Fibroblast of upper back skin (primary cell): Measurements from ENCODE around the gene TM9SF2.
A peak's percentile ranks its signal among the peaks of the same experiment; 100 is the strongest.

Source experiments
- DNase-seq: peaks from one replicate; pipeline ENCODE4 v3.0.0-alpha.2; 2013

TM9SF2 gene

DNA sequence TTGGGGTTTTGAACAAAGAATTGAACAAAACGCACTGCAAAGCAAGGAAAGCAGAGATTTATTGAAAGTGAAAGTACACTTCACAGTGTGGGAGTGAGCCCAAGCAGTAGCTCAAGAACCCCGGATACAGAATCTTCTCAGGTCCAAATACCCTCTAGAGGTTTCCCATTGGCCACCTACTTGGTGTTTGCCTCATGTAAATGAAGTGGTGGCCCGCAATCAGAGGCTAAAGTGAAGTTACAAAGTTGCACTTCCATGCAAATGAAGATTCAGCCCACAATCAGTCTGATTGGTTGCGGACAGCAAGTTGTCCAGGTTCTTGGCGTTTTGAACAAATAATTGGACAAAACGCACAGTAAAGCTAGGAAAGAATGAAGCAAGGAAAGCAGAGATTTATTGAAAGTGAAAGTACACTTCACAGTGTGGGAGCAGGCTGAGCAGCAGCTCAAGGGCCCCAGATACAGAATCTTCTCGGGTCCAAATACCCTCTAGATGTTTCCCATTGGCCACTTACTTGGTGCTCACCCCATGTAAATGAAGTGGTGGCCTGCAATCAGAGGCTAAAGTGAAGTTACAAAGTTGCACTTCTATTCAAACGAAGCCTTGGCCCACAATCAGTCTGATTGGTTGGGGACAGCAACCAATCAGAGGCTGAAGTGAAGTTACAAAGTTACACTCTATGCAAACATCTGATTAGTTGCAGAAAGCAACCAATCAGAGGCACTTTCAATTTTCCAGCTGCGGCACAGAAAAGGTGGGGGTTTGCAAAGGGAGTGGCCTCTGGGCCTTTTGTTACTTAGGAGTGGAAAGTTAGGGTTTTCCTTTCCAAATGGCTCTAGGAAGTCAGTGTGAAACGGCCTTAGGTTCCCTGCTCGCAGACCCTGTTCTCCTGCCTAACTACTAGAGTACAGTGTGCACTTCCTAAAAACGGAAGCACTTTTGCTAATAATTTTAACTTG lies 4.8 kb upstream of the TM9SF2 start:
- peak; percentile 68 for DNase-seq

DNA sequence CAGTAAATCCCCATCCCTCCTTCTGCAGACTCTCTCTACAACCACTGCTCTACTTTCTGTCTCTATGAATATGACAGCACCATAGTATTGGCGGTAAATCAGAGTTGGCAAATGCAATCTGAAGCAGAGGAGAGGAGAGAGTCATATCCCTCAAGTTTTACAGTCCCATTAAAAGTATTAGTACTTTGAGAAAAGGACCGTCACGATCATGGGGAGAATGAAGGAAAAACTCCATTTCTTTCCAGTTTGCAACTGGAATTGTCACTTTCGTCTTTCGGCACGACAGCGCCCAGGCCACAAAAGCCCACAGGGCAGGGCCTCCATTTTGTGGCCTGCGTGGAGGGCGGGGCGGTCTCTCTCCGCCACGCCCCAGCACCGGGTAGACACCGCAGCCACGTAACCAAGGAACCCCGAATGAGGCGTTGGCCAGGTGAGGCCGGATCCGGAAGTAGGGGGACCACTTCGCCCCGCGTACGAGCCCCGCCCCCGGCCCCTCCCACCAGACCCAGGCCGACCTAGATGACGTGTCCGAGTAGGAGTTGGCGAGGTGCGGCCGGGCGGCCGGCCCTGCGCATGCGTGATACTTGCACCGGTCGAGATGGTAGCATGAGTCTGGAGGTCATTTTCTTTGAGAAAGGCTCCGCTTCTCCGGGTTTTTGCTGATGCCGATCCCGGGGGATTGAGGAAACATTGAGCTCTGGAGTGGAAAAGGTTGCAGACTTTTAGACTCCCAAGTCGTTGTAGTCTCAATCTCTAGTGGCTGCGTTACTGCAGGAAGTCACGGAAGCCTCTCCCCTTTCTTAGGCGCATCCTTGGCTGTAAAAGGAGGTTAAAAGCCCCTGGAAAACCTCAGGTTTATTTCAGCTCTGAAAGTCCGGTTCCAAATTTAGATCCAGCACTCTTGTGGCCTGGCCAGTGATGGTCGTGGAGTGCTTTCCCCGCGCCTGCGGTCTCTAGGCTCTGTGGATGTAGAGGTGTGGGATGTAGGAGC lies 2.8 kb upstream of the TM9SF2 start:
- DNase-seq = peak; percentile 97

DNA sequence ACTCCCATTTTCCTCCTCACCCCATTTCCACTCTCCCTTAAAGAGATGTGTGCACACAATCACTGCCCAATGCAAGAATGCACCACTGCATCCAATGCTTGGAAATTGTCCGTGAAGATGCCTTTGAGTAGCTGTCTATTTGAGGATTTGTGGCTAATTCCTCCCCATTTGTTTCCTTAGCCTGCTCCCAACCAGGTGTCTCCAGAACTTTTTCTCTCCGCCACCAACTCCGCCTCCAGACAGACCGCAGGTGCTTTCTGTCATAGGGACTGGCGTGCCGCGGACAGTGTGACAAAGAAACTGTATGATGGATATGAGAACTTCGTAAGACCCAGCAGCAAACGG lies 461 bp upstream of the TM9SF2 start:
- DNase-seq = no peak

DNA sequence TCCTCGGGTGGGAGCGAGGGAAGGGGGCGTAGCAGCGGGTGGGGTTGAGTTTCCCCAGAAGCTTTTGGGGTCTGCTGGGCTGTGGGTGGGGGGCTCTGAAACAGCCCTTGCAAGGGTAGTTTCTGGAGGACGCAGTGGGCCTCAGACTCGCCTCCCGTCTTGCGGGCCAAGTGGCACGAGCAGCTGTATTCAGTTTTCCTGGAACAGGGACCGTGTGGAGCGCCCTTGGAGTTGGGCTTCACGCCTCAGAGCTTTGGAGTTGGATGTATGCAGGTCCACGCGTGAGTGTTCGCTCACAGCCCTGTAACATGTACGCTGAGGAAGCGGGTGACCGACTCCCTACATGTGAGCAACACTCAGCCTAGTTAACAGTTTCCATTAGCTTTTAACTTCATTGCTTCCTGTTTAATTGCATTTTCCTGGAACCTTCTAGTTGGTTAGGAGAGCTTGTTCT lies 603 bp downstream of the TM9SF2 start:
- DNase-seq = no peak

DNA sequence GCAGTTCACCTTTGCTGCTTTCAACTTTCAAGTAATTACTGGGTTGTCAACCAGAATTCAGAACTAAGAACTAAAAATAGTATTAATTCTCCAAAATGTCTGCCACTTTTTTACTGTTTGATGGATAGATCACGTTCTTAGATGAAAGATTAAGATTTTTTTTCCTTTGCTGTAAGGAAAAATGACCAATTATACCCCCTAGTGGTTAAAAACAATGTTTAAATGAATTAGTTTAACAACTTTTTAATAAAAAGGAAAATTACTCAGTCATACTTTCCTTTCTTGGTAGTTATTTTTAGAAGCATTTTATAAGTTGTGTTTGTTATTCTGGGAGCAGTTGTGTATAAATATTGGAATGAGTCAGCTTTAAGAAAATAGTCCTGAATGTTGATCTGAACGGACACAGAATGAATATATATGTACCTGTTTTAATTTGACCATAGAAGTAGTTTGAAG lies 4.6 kb downstream of the TM9SF2 start:
- no peak for DNase-seq

DNA sequence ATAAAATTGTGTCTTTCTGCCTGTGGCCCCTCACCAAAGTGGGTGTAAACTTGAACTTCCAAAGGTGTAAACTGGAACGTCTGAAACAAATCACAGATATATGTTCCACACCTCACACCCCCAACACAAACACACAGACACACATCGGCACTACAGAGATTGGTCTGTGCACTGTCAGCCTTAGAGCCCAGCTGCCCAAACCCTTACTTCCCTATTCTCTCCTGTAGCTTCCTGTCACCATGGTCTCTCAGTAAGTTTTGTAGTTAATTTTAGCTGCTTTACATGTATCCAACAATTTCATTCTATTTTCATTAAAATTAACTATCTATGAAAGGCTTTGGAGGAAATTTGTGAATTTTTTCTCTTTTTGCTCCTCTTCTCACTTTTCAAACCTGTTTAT lies 5.4 kb downstream of the TM9SF2 start:
- no peak for DNase-seq

DNA sequence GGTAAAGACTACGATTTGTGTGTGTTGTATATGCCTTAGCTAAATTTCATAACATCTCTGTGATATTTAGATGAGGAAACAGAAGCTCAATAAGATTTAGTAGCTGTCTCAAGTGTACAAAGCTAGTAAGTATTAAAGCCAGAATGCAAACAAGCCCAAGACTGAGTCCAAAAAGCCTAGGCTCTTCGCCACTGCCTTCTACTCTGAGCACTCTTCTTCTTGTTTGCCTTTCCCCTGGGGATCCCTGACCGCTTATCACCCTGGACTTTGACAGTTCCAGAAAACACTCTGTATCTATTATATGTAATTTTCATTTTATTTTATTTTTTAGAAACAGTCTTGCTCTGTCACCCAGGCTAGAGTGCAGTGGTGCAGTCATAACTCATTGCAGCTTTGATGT lies 5.8 kb downstream of the TM9SF2 start:
- no peak for DNase-seq

DNA sequence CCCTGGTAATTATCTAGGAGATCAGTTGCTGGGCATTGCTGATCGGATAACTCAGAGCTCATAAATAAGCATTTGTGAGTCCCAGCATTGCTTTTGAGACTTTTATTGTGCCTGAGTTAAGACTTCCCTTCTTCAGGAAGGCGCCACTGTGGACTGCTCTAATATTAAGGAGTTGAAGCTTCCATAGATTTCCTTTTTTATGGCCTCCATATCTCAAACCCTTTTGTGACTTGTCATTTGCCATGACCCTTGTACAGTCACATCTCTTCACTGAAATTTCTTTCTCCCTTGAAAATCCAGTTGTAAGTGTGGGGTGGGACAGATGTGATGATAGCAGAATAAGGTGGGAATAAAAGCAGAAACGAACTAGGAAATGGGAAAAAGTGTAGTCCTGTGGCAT lies 6.3 kb downstream of the TM9SF2 start:
- no peak for DNase-seq

DNA sequence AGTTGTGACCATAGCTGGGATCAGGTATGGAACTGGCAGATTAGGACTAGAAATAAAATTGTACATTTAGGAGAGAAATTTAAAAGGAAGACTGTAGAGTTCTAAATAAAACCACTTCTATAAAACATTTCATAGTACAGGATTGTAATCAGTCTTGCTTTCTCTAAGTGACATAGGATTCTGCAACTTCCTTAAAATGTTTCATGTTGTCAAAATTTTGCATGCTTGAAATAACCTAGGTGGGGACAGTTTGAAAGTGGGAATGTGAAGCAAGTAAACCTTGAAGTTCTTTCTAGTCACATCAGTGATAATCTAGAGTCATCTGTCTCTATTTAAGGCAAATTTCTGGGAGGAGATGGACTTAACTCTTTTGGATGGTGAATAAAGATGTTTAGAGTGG lies 6.7 kb downstream of the TM9SF2 start:
- no peak for DNase-seq

DNA sequence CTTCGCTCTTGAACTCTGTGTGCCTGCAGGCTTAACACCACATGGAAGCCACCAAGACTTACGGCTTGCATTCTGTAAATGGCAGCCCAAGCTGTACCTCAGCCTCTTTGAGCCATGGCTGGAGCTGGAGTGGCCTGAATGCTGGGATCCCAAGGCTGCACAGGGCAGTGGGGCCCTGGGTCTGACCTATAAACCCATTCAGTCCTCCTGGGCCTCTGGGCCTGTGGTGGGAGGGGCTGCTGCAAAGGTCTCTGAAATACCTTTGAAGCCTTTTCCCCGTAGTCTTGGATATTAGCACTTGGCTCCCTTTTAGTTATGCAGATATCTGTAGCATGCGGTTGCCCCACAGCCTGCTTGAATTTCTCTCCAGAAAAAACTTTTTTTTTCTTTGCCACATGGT lies 8.2 kb downstream of the TM9SF2 start:
- DNase-seq = no peak

DNA sequence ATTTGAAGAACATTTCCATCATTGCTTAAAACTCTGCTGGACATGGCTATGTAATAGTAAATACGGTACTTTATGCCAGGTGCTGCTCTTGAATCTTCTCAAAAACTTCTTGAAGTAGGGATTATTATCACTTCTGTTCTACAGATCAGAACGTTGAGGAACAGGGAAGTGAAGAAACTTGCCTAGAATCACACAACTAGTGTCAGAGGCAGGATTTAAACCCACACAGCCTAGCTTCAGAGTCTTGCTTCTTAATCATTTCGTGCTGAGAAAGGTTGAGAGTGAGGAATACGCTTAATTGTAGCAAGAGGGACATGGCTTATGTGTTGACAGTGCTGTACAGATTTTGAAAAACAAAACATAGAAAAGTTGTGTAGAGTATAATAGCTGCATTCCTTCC lies 13.5 kb downstream of the TM9SF2 start:
- DNase-seq = no peak

DNA sequence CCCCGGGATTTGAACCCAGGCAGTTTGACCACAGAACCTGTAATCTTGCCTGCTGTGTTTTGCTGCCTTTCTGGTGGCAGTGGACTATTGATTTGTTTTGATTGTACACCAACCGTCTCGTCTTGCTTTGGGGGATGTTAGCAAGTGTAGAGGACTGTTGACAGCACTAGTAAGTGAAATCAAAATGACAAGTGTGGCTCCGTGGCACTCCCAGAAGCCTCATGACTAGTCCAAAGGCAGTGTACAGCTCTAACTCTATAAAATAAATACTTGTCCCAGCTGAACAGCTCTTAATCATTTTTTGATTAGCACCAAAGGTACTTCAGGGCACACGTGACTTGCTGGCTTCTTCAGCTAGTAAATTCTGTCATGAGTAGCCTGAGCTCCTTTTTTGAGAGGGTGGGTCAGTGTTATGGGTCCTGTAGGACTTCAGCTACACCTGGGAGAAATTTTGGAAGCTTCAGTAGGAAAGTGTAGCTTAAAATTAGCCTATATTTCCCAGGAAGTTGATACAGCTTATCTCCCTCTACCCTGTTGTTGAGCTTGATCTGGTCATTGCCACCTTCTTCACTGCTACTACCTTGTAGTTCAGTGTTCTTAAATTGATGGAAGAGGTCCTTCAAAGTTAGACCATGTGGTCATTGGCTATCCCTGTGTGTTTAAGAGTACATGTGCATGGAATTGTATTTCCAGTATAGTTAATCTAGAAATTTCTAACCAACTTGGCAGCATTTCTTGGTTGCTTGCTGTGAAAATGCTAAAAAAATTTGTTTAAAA lies 15.1 kb downstream of the TM9SF2 start:
- no peak for DNase-seq

DNA sequence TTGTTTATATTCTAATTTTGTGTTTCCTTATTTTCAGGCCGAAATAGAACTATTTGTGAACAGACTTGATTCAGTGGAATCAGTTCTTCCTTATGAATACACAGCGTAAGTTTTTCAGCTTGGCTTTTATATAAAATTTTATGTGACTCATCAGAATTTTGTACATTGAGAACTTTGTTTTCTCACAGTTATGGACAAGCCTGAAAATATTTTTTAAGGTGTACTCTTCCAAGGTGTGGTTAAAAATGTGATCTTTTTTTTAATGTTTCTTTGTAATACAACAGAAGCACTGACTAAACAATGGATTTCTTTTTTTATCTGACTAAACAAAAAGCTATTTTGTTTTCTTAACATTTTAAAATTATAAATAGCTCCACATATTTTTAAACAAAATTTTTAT lies 16.3 kb downstream of the TM9SF2 start:
- no peak for DNase-seq

DNA sequence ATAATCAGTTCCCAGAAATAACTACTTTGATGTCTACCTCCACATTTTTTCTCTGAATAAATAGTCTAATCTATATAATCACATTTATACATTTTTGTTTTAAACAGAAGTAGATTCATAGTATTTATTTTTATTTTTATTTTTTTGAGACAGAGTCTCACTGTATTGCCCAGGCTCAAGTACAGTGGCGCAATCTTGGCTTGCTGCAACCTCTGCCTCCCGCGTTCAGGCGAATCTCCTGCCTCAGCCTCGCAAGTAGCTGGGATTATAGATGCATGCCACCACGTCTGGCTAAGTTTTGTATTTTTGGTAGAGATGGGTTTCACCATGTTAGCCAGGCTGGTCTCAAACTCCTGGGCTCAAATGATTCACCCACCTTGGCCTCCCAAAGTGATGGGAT lies 16.7 kb downstream of the TM9SF2 start:
- DNase-seq = no peak

DNA sequence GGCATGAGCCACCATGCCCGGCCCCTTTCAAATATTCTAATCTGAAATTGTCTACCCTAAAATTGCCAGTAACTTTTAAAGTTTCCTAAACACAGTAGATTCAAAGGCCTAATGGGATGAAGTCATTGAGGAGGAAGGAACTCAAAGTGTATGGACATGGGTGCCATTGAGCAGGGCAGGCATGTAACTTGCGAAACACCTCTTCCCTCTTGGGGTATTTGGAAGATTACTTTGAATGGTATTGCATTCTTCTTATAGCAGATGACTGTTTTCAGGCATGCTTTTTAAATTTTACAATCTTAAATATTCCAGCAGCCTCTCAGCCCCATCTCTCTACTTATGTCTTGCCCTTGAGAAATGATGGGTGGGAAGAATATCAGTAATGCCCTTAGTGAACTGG lies 21.0 kb downstream of the TM9SF2 start:
- peak; percentile 24 for DNase-seq

DNA sequence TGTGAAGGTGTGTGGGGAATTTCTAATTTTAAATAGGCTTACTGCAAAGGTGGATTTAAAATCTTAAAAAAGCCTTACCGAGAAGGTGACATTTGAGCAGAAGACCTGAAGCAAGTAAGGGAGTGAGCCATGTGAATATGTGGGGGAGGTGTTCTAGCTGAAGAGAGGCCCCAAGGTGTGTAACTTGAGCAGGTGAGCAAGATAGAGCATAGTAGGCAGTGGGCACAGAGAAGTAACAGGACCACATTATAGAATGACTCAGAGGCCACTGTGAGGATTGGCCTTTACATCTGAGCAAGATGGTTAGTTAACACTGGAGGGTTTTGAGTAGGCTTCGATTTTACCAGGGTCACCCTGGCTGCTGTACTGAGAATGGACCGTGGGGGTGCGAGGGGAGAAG lies 22.6 kb downstream of the TM9SF2 start:
- no peak for DNase-seq

DNA sequence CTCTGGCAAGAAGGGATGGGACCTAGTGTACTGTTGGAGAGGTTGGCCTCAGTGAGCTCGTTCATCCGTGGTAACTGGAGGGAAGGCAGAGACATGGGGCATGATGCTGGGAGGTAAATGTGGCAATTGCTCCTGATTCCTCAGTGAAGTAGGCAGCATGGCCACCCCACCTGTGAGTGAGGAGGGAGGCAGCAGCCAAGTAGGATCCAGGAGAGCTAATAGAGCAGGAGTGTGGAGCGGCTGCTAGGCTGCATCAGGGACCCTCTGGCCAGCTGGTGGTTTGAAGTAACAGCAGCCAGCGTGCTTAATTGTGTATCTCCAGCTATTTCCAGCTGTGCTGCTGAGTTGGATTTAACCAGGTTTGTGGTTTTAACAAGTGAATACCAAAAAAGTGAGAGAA lies 24.7 kb downstream of the TM9SF2 start:
- no peak for DNase-seq

DNA sequence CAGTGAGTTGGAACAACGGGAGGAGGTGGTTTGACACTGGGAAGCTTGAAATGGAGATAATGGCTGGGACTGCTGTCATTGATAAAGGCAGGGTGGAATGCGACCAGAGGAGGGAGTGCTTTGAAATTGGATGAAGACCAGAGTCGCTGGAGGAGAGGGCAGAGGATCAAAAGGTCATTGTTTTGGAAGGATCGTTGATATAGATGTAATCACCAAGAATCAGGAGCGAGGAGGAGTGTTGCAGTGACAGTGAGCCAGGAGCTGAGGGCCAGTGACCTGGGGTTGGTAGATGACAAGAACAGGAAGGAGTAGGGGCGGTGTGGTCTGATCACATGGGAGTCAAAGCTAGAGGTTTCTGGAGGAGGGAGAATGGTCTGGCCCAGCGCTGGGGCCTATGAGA lies 25.3 kb downstream of the TM9SF2 start:
- no peak for DNase-seq

DNA sequence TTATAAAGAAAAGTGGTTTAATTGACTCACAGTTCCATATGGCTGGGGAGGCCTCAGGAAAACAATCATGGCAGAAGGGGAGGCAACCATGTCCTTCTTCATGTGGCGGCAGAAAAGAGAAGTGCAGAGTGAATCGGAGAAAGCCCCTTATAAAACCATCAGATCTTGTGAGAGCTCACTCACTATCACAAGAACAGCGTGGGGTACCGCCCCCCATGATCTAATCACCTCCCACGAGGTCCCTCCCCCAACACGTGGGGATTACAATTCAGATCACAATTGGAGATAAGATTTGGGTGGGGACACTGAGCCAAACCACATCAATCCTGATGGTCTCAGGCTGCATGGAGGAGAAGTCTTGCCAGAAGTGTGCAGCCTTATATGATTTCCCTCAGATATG lies 26.0 kb downstream of the TM9SF2 start:
- no peak for DNase-seq

DNA sequence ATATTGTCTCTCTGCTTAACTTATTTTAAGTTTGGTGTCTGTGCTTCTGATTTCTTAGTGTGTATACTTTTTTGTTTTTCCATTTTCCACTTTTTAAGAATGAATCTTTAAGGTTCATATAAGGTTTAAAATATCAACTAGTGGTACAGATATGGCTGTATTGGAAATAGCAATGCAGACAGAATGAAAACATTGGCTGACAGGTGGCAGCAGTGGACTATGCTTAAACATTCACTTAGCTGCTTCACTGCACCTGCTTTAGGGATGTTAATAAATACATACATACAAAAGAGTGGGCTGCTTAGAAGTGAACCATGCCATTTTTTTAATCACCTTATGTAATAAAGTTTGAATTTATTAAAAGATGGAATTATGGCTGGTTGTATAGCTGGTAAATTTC lies 27.3 kb downstream of the TM9SF2 start:
- DNase-seq = no peak

DNA sequence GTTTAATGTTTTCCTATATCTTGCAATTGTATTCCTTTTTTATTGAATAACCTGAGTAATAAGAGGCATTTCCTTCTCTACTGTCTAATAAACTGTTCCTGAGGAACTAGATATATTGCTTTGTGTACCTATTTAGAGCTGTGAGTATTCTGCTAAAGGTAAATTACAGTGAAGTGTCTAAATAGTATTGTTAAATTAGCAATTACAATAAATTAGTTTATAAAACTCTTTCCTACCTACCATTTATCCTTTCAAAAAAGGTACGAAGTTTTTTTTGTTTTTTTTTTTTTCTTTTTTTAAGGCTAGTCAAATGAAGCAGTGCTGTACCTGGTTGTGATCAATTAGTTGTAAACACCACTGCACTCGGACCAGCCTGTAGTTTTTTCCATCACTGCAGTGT lies 34.8 kb downstream of the TM9SF2 start:
- no peak for DNase-seq

DNA sequence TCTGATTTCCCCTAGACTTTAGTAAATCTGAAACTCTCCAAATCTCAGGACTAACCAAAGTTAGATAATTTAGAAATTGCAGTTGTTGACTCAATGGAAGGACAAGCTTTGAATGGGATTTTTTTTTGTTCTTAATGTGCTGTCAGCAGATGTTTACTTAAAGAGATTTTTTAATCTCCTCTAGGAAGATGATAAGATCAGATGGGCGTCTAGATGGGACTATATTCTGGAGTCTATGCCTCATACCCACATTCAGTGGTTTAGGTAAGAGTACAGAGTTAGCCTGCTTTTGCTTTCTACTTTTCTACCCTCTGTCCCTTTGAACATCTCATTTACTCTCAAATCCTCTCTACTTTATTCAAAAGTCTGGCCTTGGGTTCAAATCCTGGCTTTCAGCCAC lies 39.3 kb downstream of the TM9SF2 start:
- no peak for DNase-seq
